Ovary (tissue), 3 donors: ENCODE measurements around the gene TFF3.

Experiments used
- POLR2A ChIP-seq: fragments of 450-650 bp; IDR thresholded peaks from one replicate; pipeline ENCODE4 v1.6.1; 2017; ENCODE audit warnings: antibody characterized with exemption, mild to moderate bottlenecking, moderate library complexity
- TF ChIP-seq, protein P1 (sequence below), 3 donors: fragments of 450-650 bp in 2 of 3; fragments of 200-600 bp in 1 of 3; IDR thresholded peaks; one replicate each; pipeline versions ENCODE4 v1.5.1 to v1.8.0; 2016 to 2022; ENCODE audit warnings: antibody characterized with exemption in 3 of 3, mild to moderate bottlenecking in 1 of 3
- donor health status: DM: no; HTN: no; CAD: no.

DNA sequence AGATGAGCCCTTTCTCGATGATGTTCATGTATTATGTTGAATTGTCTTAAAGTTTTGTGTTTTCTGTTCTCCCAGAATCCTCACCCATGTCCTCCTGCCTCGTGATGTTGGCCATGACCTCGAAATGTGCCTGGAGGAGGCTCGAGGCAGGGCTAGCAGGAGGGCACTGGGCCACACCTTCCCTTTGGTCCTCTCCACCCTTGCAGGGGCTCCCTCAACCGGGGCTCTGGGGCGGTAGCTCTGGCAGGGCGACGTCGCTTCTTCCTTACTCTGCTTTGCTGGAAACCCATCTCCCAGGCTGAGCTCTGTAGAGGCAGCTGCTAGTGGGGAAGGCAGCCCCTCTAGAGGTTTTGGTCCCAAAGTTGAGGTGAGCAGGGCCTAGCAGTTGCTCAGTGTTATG lies 14.3 kb downstream of the TFF3 start:
- TF ChIP-seq, protein P1, sequence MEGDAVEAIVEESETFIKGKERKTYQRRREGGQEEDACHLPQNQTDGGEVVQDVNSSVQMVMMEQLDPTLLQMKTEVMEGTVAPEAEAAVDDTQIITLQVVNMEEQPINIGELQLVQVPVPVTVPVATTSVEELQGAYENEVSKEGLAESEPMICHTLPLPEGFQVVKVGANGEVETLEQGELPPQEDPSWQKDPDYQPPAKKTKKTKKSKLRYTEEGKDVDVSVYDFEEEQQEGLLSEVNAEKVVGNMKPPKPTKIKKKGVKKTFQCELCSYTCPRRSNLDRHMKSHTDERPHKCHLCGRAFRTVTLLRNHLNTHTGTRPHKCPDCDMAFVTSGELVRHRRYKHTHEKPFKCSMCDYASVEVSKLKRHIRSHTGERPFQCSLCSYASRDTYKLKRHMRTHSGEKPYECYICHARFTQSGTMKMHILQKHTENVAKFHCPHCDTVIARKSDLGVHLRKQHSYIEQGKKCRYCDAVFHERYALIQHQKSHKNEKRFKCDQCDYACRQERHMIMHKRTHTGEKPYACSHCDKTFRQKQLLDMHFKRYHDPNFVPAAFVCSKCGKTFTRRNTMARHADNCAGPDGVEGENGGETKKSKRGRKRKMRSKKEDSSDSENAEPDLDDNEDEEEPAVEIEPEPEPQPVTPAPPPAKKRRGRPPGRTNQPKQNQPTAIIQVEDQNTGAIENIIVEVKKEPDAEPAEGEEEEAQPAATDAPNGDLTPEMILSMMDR (IDR thresholded peaks at IDR 0.05) = no peak
- no peak for TF ChIP-seq POLR2A
